ENCODE measurements around the gene MXD1.
"Not testable (repeated sequence)": the region's sequence is repeated elsewhere in the genome, so short reads cannot be mapped to it uniquely, and the experiment has no call there.

MXD1 gene

DNA sequence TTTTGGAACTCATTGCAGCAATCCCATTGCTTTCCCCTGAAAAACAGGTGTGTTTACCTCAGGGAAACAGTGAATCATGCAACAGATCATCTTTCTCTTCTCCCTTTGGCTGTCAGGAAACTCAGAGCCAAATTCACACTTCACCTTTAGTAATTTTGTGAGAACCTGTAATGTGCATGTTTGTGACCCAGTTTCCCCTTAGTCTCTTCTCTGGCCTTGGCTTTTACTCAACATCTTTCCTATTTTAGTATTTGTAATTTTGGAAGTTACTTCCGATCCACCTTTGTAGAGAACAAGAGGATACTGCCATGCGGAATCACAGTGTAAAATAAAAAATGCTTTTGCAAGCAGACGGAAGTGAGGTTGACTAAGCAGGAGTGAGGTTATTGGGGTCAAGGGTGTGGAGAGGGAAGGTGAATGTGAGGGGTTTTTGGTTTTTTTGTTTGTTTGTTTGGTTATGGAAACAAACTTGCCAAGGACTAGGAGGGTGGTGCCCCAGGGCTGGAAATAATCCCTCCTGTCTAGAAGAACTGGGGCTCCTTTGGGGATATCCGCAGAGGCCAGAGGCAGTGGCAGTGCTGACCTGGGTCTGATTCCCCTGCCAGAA is 32.5 kb downstream of the MXD1 start:
- H3K4me3 ChIP-seq (ENCODE audit: low read depth, low read length) = no peak overlapping the region
- TF ChIP-seq, protein P1, sequence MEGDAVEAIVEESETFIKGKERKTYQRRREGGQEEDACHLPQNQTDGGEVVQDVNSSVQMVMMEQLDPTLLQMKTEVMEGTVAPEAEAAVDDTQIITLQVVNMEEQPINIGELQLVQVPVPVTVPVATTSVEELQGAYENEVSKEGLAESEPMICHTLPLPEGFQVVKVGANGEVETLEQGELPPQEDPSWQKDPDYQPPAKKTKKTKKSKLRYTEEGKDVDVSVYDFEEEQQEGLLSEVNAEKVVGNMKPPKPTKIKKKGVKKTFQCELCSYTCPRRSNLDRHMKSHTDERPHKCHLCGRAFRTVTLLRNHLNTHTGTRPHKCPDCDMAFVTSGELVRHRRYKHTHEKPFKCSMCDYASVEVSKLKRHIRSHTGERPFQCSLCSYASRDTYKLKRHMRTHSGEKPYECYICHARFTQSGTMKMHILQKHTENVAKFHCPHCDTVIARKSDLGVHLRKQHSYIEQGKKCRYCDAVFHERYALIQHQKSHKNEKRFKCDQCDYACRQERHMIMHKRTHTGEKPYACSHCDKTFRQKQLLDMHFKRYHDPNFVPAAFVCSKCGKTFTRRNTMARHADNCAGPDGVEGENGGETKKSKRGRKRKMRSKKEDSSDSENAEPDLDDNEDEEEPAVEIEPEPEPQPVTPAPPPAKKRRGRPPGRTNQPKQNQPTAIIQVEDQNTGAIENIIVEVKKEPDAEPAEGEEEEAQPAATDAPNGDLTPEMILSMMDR (IDR thresholded peaks at IDR 0.05; ENCODE audit: borderline replicate concordance, insufficient read depth, low read depth, low read length) = no peak

DNA sequence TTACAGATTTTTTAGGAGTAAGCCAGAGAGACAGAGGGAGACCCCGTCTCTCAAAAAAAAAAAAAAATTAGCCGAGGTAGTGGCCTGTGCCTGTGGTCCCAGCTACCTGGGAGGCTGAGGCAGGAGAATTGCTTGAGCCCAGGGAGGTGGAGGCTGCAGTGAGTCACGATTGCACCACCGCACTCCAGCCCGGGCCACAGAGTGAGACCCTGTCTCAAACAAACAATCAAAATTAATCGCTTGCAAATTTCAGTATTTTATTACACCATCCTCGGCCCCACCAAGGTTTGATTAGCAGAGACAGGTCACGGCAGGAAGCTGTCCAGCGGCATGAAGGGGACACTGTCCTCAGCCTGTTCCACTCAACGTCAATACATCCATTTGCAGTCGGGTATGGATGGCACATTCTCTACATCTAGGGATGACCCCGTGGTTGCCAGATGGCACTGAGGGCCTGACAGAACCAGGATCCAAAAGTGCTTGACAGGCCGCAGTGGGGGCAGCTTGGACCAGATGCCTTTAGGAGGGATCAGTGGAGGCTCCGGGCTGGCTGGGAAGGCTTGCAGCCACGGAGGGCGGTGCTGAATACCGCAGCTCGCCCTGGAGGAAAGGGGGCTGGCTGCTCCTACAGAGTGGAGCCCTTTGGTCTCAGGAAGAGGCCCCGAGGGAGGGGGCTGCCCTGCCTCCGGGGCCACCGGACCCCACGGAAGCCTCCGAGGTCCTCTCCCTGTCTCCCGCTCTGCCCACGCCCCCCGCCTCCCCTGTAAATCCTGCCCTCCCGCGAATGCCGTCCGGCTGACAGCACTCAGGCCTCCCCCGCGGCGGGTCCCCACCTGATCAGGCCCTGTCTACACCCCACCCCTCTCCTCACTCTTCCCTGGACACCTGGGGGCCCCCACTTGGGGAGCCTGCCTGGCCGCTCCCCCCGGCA is 33.4 kb downstream of the MXD1 start:
- TF ChIP-seq, protein P1 (IDR thresholded peaks at IDR 0.05; ENCODE audit: borderline replicate concordance, insufficient read depth, low read depth, low read length) = no peak
- no peak overlapping the region for H3K4me3 ChIP-seq (ENCODE audit: low read depth, low read length)

DNA sequence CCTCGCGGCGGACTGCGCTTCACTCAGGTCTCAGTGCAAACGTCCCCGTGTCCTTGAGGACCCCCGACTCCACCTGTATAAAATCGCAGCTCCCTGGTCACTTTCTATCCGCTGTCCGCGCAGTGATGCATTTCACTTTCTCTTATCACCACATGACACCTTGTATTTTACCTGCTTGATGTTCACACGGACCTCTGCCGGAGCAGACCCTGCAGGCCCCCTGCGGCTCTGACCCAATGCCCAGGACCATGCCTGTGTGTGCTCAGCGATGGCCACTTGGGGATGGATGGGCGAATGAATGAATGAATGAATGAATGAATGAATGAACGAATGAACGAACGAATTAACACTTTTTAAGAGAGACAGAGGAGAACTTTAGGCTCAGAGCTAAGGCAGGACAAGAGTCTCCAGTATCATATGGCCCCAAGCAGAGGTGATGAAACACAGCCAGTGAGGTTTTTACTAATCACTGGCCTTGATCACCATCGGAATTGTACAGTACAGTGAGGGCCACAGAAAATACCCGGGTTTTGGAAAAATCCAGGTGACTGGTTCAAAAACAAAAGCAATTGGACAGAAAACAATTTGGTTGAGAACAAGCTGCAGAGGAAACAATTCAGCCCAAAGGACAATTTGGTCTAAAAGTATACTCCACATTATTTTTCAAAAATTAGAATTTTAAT is 34.2 kb downstream of the MXD1 start:
- TF ChIP-seq, protein P1 (IDR thresholded peaks at IDR 0.05; ENCODE audit: borderline replicate concordance, insufficient read depth, low read depth, low read length) = no peak

DNA sequence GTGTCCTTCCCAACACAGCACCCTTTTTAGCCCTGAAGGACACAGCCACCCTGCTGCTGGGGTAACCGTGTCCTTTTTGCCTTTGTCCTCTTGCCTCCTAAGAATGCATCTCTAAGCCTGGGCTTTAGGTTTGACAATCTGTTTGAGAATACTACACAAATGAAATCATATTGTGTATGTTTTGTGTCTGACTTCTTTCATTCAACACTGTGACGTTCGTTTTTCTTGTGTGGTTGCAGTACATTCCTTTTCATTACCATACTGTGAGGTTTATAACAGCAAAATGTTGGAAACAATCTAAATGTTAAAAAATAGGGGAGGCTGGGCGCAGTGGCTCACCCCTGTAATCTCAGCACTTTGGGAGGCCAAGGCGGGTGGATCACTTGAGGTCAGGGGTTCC is 35.3 kb downstream of the MXD1 start:
- H3K4me3 ChIP-seq (ENCODE audit: low read depth, low read length) = no peak overlapping the region
- TF ChIP-seq, protein P1 (IDR thresholded peaks at IDR 0.05; ENCODE audit: borderline replicate concordance, insufficient read depth, low read depth, low read length) = no peak

More for the DNA sequence above, 34.2 kb downstream of the MXD1 start:
- H3K4me3 ChIP-seq (ENCODE audit: low read depth, low read length) = no peak overlapping the region

DNA sequence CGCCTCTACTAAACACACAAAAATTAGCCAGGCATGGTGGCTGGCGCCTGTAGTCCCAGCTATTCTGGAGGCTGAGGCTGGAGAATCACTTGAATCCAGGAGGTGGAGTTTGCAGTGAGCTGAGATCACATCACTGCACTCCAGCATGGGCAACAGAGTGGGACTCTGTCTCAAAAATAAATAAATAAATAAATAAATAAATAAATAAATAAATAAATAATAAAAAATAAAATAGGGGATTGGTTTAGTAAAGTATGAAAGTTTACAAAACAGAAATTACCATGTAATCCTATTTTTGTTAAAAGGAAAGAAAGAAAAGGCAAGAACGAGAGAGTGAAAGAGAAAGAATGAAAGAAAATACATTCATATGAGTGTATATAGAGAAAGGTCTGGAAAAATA is 35.8 kb downstream of the MXD1 start:
- not testable (repeated sequence) for H3K4me3 ChIP-seq (ENCODE audit: low read depth, low read length)

DNA sequence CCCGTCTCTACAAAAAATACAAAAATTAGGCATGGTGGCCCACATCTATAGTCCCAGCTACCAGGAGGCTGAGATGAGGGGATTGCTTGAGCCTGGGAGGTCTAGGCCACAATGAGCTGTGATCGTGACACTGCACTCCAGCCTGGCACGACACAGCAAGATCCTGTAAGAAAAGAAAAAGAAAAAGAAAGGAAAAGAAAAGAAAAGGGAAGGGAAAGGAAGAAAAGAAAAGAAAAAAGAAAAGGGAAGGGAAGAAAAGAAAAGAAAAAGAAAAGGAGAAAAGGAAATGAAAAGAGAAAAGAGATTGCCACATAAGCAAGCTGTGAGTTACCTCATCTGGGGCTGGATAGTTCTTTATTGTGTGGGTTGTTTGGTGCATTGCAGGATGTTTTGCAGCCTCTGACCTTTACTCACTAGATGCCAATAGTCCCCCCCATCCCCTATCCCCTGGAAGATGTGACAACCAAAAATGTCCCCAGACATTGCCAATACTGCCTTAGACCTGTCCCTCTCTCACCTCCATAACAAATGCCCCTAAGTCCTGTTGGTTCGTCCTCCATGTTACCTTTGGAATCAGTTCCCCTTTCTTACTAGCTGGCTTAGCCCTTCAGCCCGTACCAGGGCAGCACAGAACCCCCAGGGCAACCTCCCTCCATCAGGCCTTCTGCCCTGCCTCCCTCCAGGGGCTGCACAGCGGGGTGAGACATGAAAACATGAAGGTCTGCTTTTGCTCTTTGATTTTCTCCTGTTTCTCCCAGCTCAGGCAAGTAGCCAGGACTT is 37.6 kb downstream of the MXD1 start:
- H3K4me3 ChIP-seq (ENCODE audit: low read depth, low read length) = no peak overlapping the region
- TF ChIP-seq, protein P1 (IDR thresholded peaks at IDR 0.05; ENCODE audit: borderline replicate concordance, insufficient read depth, low read depth, low read length) = no peak

DNA sequence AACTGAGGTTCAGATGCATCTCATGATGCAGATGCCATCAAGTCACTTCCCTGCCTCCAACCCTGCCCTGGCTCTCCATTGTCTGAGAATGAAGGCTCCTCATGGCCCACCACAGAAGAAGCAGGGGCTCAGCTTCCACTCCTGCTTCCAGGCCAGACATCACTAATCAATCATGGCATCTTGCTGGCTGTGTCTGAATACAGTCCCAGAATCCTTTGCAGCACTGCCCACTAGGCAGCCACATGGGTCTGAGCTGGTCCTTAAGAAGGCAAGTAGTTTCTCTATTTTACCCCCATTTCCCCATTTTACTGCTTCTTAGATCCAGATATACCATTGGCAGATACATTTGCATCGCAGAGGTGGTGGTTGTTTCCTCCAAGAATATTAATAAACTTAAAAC is 39.2 kb downstream of the MXD1 start:
- no peak overlapping the region for H3K4me3 ChIP-seq (ENCODE audit: low read depth, low read length)
- TF ChIP-seq, protein P1 (IDR thresholded peaks at IDR 0.05; ENCODE audit: borderline replicate concordance, insufficient read depth, low read depth, low read length) = no peak

All from GM12875 (cell line).